ENCODE results near the gene NOL11.
A peak's percentile ranks its signal among the peaks of the same experiment; 100 is the strongest.
"Not testable (repeated sequence)": the region's sequence is repeated elsewhere in the genome, so short reads cannot be mapped to it uniquely, and the experiment has no call there.

Gene NOL11

GRCh38 chr17:67717624-67718324, at the start of gene NOL11:
TSS of gene NOL11 (plus strand) at chr17:67717936. CDS start at chr17:67717948, 12 bp downstream.
- DNase-seq: peak; percentile 91 to 99

- DNase-seq: peak in 1 of 2 experiments; percentile 8
Observed at GRCh38 chr17:67671493-67671892, 46.2 kb upstream of the NOL11 start.

GRCh38 chr17:67672592-67673335, 45.0 kb upstream of the NOL11 start:
- no peak for DNase-seq

- DNase-seq: no peak
Observed at GRCh38 chr17:67675481-67675880, 42.3 kb upstream of the NOL11 start.

- no peak for DNase-seq
Observed at GRCh38 chr17:67676305-67676704, 41.4 kb upstream of the NOL11 start.

- DNase-seq: no peak
Observed at GRCh38 chr17:67678414-67678813, 39.3 kb upstream of the NOL11 start.

GRCh38 chr17:67679225-67679624, 38.5 kb upstream of the NOL11 start:
- no peak for DNase-seq

- no peak for DNase-seq
Observed at GRCh38 chr17:67679721-67680120, 38.0 kb upstream of the NOL11 start.

- no peak for DNase-seq
Observed at GRCh38 chr17:67680445-67681224, 37.1 kb upstream of the NOL11 start.

- peak in 1 of 2 experiments; percentile 12 for DNase-seq
Observed at GRCh38 chr17:67682196-67682595, 35.5 kb upstream of the NOL11 start.

- DNase-seq: no peak
Observed at GRCh38 chr17:67685351-67685750, 32.4 kb upstream of the NOL11 start.

GRCh38 chr17:67686241-67686640, 31.5 kb upstream of the NOL11 start:
- no peak for DNase-seq

GRCh38 chr17:67687511-67687910, 30.2 kb upstream of the NOL11 start:
- no peak for DNase-seq

GRCh38 chr17:67689534-67690177, 28.1 kb upstream of the NOL11 start:
- DNase-seq: peak; percentile 40 to 79

GRCh38 chr17:67693811-67694210, 23.9 kb upstream of the NOL11 start:
- DNase-seq: no peak

GRCh38 chr17:67696347-67696746, 21.4 kb upstream of the NOL11 start:
- no peak for DNase-seq

- no peak for DNase-seq
Observed at GRCh38 chr17:67696853-67697498, 20.8 kb upstream of the NOL11 start.

GRCh38 chr17:67700037-67700724, 17.6 kb upstream of the NOL11 start:
- no peak for DNase-seq

- DNase-seq: no peak
Observed at GRCh38 chr17:67700725-67701119, 17.0 kb upstream of the NOL11 start.

- DNase-seq: not testable (repeated sequence)
Observed at GRCh38 chr17:67702861-67703260, 14.9 kb upstream of the NOL11 start.

GRCh38 chr17:67707442-67707841, 10.3 kb upstream of the NOL11 start:
- DNase-seq: no peak

GRCh38 chr17:67708378-67708777, 9.4 kb upstream of the NOL11 start:
- DNase-seq: no peak
